K562 (cell line): ENCODE results near the gene RBKS. TPM values are rescaled to one million over a fixed set of nuclear protein-coding genes. Genes with fewer than 3 reads are reported as not detected.
"Not testable (repeated sequence)": the region's sequence is repeated elsewhere in the genome, so short reads cannot be mapped to it uniquely, and the experiment has no call there.

Source experiments
- ATAC-seq: fragments of 200-7000 bp; cut with Tn5 transposase; 3 replicates; pipeline ENCODE4 v1.9.1; 2020; ENCODE audit warnings: moderate library complexity
- BruUV-seq: library from RNA; stranded (reverse); fragments of 400-500 nt; replicated peaks from 2 replicates; lab custom pipeline; 2021; lab: Mats Ljungman, UMichigan
- CTCF ChIA-PET: fragments of 300-600 bp; formaldehyde crosslinking; extraction: SDS; loops from one replicate; lab custom pipeline; 2021; ENCODE audit warnings: low intra/inter-chr PET ratio; lab: Yijun Ruan, JAX
- POLR2A ChIA-PET: fragments of 300-600, 350-650 bp; sonication (Branson Sonifier 250); formaldehyde crosslinking; extraction: SDS; loops from one replicate; lab custom pipeline; 2021; ENCODE audit warnings: antibody characterized with exemption, inconsistent platforms; lab: Yijun Ruan, JAX
- DNase-seq, 4 experiments: peaks; one replicate each; pipeline versions ENCODE4 v3.0.0 to v3.0.0-alpha.2; 2011 to 2018; ENCODE audit warnings: low spot score in 3 of 4, mixed read lengths in 3 of 4; ENCODE audit errors: extremely low read depth in 1 of 4
- FAIRE-seq: peaks from 2 replicates; lab custom pipeline; 2011; peaks lifted over from hg19 to GRCh38; lab: Jason Lieb, UNC
- H2AFZ ChIP-seq: 2 replicates; pipeline ENCODE4 v1.6.0; 2011; ENCODE audit warnings: low read depth, low read length, control low read depth, inconsistent platforms
- H3K27ac ChIP-seq: fragments of 200-600 bp; 3 replicates; pipeline ENCODE4 v1.8.0; 2011; ENCODE audit warnings: low read depth, mild to moderate bottlenecking, control low read depth, inconsistent platforms, low read length, moderate library complexity, mixed read lengths; ENCODE audit errors: extremely low read depth
- H3K27me3 ChIP-seq, 2 experiments: fragments of 300-600 bp in 1 of 2; 2 replicates in 1 of 2; 3 replicates in 1 of 2; pipeline versions ENCODE4 v1.6.0 to v1.8.0; 2011; ENCODE audit warnings: inconsistent platforms in 2 of 2, low read length in 2 of 2, mild to moderate bottlenecking in 1 of 2, mixed read lengths in 1 of 2, moderate library complexity in 1 of 2; ENCODE audit not compliant: control insufficient read depth in 2 of 2, insufficient read depth in 2 of 2
- H3K36me3 ChIP-seq: fragments of 300-600 bp; 3 replicates; pipeline ENCODE4 v1.8.0; 2011; ENCODE audit warnings: mild to moderate bottlenecking, low read length, inconsistent platforms; ENCODE audit not compliant: control insufficient read depth, insufficient read depth
- H3K4me1 ChIP-seq, 2 experiments: fragments of 200-600 bp in 1 of 2; replicated peaks in 1 of 2; 2 replicates in 1 of 2; 3 replicates in 1 of 2; pipeline versions ENCODE4 v1.5.1 to v1.8.0; 2011; ENCODE audit warnings: inconsistent platforms in 2 of 2, low read length in 2 of 2, mild to moderate bottlenecking in 1 of 2, mixed read lengths in 1 of 2, moderate library complexity in 1 of 2; ENCODE audit not compliant: control insufficient read depth in 2 of 2, insufficient read depth in 2 of 2
- H3K4me2 ChIP-seq: 2 replicates; pipeline ENCODE4 v1.6.1; 2011; ENCODE audit warnings: low read length, control low read depth, inconsistent platforms, mixed read lengths; ENCODE audit not compliant: insufficient read depth
- H3K4me3 ChIP-seq: fragments of 200-600 bp; sonication (generic), shearing (Covaris generic); 2 replicates; pipeline ENCODE4 v1.5.1; 2016; ENCODE audit warnings: control low read depth, inconsistent platforms
- H3K79me2 ChIP-seq: fragments of 200-600 bp; 3 replicates; pipeline ENCODE4 v1.8.0; 2011; ENCODE audit warnings: low read length, inconsistent platforms; ENCODE audit not compliant: control insufficient read depth, insufficient read depth
- H3K9ac ChIP-seq, 2 experiments: 2 replicates each; pipeline versions ENCODE4 v1.6.0 to v1.6.1; 2011; ENCODE audit warnings: low read depth in 2 of 2, low read length in 2 of 2, control low read depth in 1 of 2, inconsistent platforms in 1 of 2, mild to moderate bottlenecking in 1 of 2, mixed read lengths in 1 of 2; ENCODE audit not compliant: insufficient read depth in 1 of 2
- H3K9me1 ChIP-seq: one replicate; pipeline ENCODE4 v1.6.0; 2011; ENCODE audit warnings: inconsistent platforms, mild to moderate bottlenecking, low read length, moderate library complexity; ENCODE audit not compliant: control insufficient read depth, insufficient read depth
- H3K9me3 ChIP-seq: replicated peaks from 2 replicates; pipeline ENCODE4 v1.5.1; 2011; ENCODE audit warnings: low read depth, low read length, inconsistent platforms; ENCODE audit not compliant: control insufficient read depth, insufficient read depth
- H4K20me1 ChIP-seq: replicated peaks from 2 replicates; pipeline ENCODE4 v1.6.1; 2011; ENCODE audit warnings: low read length, inconsistent platforms, mixed read lengths; ENCODE audit not compliant: control insufficient read depth, insufficient read depth
- CBX5 ChIP-seq: IDR thresholded peaks from 2 replicates; pipeline ENCODE4 v1.6.1; 2014; ENCODE audit warnings: low read depth, borderline replicate concordance
- TRIM24 ChIP-seq, 2 experiments: fragments of 450-650 bp; IDR thresholded peaks; 2 replicates each; pipeline ENCODE4 v1.6.1; 2016
- TRIM28 ChIP-seq: fragments of 450-650 bp; IDR thresholded peaks from 2 replicates; pipeline ENCODE4 v1.6.1; 2017
- ZEB2 ChIP-seq: fragments of 450-650 bp; IDR thresholded peaks from 2 replicates; pipeline ENCODE4 v1.6.1; 2016
- ZNF445 ChIP-seq: fragments of 250-450 bp; sonication (Bioruptor Pico); IDR thresholded peaks from 2 replicates; pipeline ENCODE4 v1.4.0; 2020; ENCODE audit warnings: low read depth, mild to moderate bottlenecking, moderate library complexity
- WGBS: fragments of 100-300 bp; shearing (Covaris generic); methylation state at CpG from one replicate; pipeline ENCODE4 v1.1.6; 2016; ENCODE audit warnings: low coverage, mixed read lengths; ENCODE audit not compliant: insufficient coverage; ENCODE audit errors: missing lambda C conversion rate; 5-methylcytosine and 5-hydroxymethylcytosine counted together
- in situ Hi-C: fragments of 300-500 bp; cut with MboI; formaldehyde crosslinking; loops from 4 replicates; pipeline ENCODE4 v1.15.0; 2018; ENCODE audit warnings: inconsistent platforms, mixed read lengths
- intact Hi-C: fragments of 100-400 bp; cut with micrococcal nuclease; formaldehyde crosslinking; loops from 2 replicates; pipeline ENCODE4 v1.14.2; 2022
- polyA plus RNA-seq, 8 experiments: library from polyadenylated mRNA; depleted of rRNA in 4 of 8; stranded (reverse) in 5 of 8; unstranded in 3 of 8; fragments of >200 nt; fragmentation: Nextera tagmentation in 2 of 8; fragmentation: Illumina TruSeq in 1 of 8; extraction: Ambion mirVana in 2 of 8; extraction: Trizol in 1 of 8; gene quantifications; 2 replicates each; pipeline versions ENCODE4 v1.2.1 to v1.2.3, GENCODE V29; 2011 to 2014; ENCODE audit warnings: inconsistent platforms in 1 of 8, missing spikeins in 1 of 8
- total RNA-seq, 7 experiments: library from RNA; depleted of rRNA in 6 of 7; stranded (reverse); fragments of >200 nt in 6 of 7; fragmentation: Illumina TruSeq in 2 of 7; extraction: Trizol in 2 of 7; gene quantifications; 2 replicates each; pipeline versions ENCODE4 v1.2.1 to v1.2.3, GENCODE V29; 2011 to 2021; ENCODE audit warnings: low replicate concordance in 1 of 7
- TF ChIP-seq, protein P1 (sequence below): fragments of 450-650 bp; IDR thresholded peaks from 2 replicates; pipeline ENCODE4 v1.6.1; 2018; ENCODE audit warnings: mild to moderate bottlenecking, low read depth; ENCODE audit not compliant: partially characterized antibody

The RBKS gene
- total and polyA plus RNA-seq, 9 of the 15 experiments (the other 6 are each of a cell fraction or from before 2014, with no cell fraction given) = 0.06 to 0.39 (median 0.19) TPM

- H3K36me3 ChIP-seq, H3K9me3 ChIP-seq, H3K79me2 ChIP-seq, CTCF ChIA-PET, H3K9me1 ChIP-seq, POLR2A ChIA-PET, ATAC-seq, H2AFZ ChIP-seq, H3K4me3 ChIP-seq, in situ Hi-C loops, H3K27me3 ChIP-seq, H3K9ac ChIP-seq, DNase-seq, intact Hi-C loops, H3K27ac ChIP-seq, BruUV-seq, FAIRE-seq, H3K4me2 ChIP-seq, H4K20me1 ChIP-seq: not testable (repeated sequence)
- peaks cover 9 to 10% of the 10 kb centered on the region in 2 experiments for H3K4me1 ChIP-seq
- TF ChIP-seq ZNF445 (CRISPR knock-in tag) (peak; percentile 95), ZEB2 (peak; percentile 52; the same call in 1 of the 2 replicates), TRIM28 (peak; percentile 84; the same call in 1 of the 2 replicates), TRIM24 (IDR thresholded peaks at IDR 0.05) (peak in 1 of 2 experiments; percentile 34; a peak in 1 of 4 replicates), CBX5 (0 out of 2 replicates have a peak, but pooled peaks have one; percentile 14)
- TF ChIP-seq, protein P1, sequence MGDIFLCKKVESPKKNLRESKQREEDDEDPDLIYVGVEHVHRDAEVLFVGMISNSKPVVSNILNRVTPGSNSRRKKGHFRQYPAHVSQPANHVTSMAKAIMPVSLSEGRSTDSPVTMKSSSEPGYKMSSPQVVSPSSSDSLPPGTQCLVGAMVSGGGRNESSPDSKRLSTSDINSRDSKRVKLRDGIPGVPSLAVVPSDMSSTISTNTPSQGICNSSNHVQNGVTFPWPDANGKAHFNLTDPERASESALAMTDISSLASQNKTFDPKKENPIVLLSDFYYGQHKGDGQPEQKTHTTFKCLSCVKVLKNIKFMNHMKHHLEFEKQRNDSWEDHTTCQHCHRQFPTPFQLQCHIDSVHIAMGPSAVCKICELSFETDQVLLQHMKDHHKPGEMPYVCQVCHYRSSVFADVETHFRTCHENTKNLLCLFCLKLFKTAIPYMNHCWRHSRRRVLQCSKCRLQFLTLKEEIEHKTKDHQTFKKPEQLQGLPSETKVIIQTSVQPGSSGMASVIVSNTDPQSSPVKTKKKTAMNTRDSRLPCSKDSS = peak; percentile 39
- WGBS = 3% methylated on average over 2 of the region's 2 CpGs
Observed at GRCh38 chr2:27748803-27749554, 141.2 kb downstream of the RBKS start.
